K562 (cell line): ENCODE results near the gene TTC39A. TPM values are rescaled to one million over a fixed set of nuclear protein-coding genes. Genes with fewer than 3 reads are reported as not detected.

Experiments
- CBX2 ChIP-seq: fragments of 200-600 bp; sonication (generic); IDR thresholded peaks from one replicate; pipeline ENCODE4 v1.6.1; 2012; ENCODE audit warnings: mild to moderate bottlenecking, low read length, inconsistent platforms; ENCODE audit not compliant: insufficient read depth, poor library complexity, severe bottlenecking
- FIP1L1 ChIP-seq: fragments of 200-400 bp; formaldehyde crosslinking; IDR thresholded peaks from 2 replicates; pipeline ENCODE4 v1.6.1; 2018; ENCODE audit warnings: mild to moderate bottlenecking, low read depth, low read length; ENCODE audit not compliant: poor library complexity, severe bottlenecking
- KAT2B ChIP-seq: IDR thresholded peaks from one replicate; pipeline ENCODE4 v1.6.1; 2012; ENCODE audit warnings: low read depth, mild to moderate bottlenecking, control low read depth, inconsistent platforms, low read length, moderate library complexity
- KDM1A ChIP-seq, 2 experiments: fragments of 450-650 bp; IDR thresholded peaks; 2 replicates each; pipeline ENCODE4 v1.6.1; 2016; ENCODE audit warnings: mild to moderate bottlenecking in 2 of 2
- POLR2H ChIP-seq: IDR thresholded peaks from 2 replicates; pipeline ENCODE4 v1.6.1; 2016; ENCODE audit warnings: missing genetic modification characterization, low read depth, mild to moderate bottlenecking, control low read depth, missing compliant biosample characterization, moderate library complexity
- SMAD2 ChIP-seq: fragments of 150-350 bp; IDR thresholded peaks from 2 replicates; pipeline ENCODE4 v1.6.1; 2014; ENCODE audit warnings: low read depth, mild to moderate bottlenecking, low read length
- ZNF12 ChIP-seq: sonication (generic); formaldehyde crosslinking; IDR thresholded peaks from 2 replicates; pipeline ENCODE4 v1.4.0; 2020; ENCODE audit warnings: mild to moderate bottlenecking, missing genetic modification reagents
- ZNF436 ChIP-seq: fragments of 250-450, 450-650 bp; sonication (Bioruptor Pico); formaldehyde crosslinking; IDR thresholded peaks from 2 replicates; pipeline ENCODE4 v1.7.0; 2020; ENCODE audit warnings: mild to moderate bottlenecking
- polyA plus RNA-seq, 8 experiments: library from polyadenylated mRNA; depleted of rRNA in 4 of 8; stranded (reverse) in 5 of 8; unstranded in 3 of 8; fragments of >200 nt; fragmentation: Nextera tagmentation in 2 of 8; fragmentation: Illumina TruSeq in 1 of 8; extraction: Ambion mirVana in 2 of 8; extraction: Trizol in 1 of 8; gene quantifications; 2 replicates each; pipeline versions ENCODE4 v1.2.1 to v1.2.3, GENCODE V29; 2011 to 2014; ENCODE audit warnings: inconsistent platforms in 1 of 8, missing spikeins in 1 of 8
- total RNA-seq, 7 experiments: library from RNA; depleted of rRNA in 6 of 7; stranded (reverse); fragments of >200 nt in 6 of 7; fragmentation: Illumina TruSeq in 2 of 7; extraction: Trizol in 2 of 7; gene quantifications; 2 replicates each; pipeline versions ENCODE4 v1.2.1 to v1.2.3, GENCODE V29; 2011 to 2021; ENCODE audit warnings: low replicate concordance in 1 of 7
- TF ChIP-seq, protein P1 (sequence below): fragments of 250-450 bp; sonication (Bioruptor Pico); IDR thresholded peaks from 2 replicates; pipeline ENCODE4 v1.4.0; 2020; ENCODE audit warnings: mild to moderate bottlenecking, moderate library complexity
- TF ChIP-seq, protein P2 (sequence below): conservative IDR thresholded peaks from 2 replicates; pipeline ENCODE4 v1.6.1; 2011; ENCODE audit warnings: low read depth, mild to moderate bottlenecking, low read length; ENCODE audit not compliant: control insufficient read depth
- TF ChIP-seq, protein P3 (sequence below): fragments of 450-650 bp; formaldehyde crosslinking; conservative IDR thresholded peaks from 2 replicates; pipeline ENCODE4 v1.4.0; 2022; ENCODE audit warnings: mild to moderate bottlenecking, missing genetic modification characterization
- TF ChIP-seq, protein P4 (sequence below): fragments of 200-600 bp; sonication (generic); IDR thresholded peaks from one replicate; pipeline ENCODE4 v1.6.1; 2012; ENCODE audit warnings: mild to moderate bottlenecking, low read depth, low read length, inconsistent platforms

Gene TTC39A
- total and polyA plus RNA-seq, 9 of the 15 experiments (the other 6 are each of a cell fraction or from before 2014, with no cell fraction given): 0.18 to 0.82 (median 0.35) TPM

DNA sequence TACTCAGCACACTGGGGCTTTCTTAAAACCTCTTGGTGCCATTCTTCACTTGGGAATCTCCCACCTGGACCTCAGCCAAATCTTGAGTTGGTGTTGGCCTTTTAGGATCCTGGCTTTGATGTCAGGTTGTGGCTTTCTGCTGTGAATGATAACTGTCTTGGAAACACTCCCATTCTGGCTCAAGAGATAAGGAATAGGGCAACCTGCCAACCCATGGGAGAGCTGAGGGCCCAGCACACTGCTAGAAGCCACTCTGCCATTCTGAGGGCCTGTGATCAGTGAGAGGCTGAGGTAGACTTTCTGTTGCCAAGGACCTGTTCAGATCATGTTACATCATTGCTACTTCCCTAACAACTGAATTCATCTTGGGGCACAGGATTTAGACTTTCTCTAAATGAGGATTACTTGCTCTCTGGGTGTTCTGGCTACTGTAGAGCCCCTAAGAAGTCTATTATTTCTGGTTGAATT is 45.8 kb downstream of the TTC39A start (continued):
- TF ChIP-seq, protein P1, sequence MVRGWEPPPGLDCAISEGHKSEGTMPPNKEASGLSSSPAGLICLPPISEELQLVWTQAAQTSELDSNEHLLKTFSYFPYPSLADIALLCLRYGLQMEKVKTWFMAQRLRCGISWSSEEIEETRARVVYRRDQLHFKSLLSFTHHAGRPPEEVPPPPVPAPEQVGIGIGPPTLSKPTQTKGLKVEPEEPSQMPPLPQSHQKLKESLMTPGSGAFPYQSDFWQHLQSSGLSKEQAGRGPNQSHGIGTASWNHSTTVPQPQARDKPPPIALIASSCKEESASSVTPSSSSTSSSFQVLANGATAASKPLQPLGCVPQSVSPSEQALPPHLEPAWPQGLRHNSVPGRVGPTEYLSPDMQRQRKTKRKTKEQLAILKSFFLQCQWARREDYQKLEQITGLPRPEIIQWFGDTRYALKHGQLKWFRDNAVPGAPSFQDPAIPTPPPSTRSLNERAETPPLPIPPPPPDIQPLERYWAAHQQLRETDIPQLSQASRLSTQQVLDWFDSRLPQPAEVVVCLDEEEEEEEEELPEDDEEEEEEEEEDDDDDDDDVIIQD (CRISPR knock-in tag): no peak
- TF ChIP-seq SMAD2 (no peak), KAT2B (no peak), CBX2 (no peak), FIP1L1 (no peak), POLR2H (tag) (no peak), ZNF12 (no peak), ZNF436 (CRISPR knock-in tag) (no peak), KDM1A (IDR thresholded peaks at IDR 0.05) (peak; percentile 95 to 96)
- TF ChIP-seq, protein P2, sequence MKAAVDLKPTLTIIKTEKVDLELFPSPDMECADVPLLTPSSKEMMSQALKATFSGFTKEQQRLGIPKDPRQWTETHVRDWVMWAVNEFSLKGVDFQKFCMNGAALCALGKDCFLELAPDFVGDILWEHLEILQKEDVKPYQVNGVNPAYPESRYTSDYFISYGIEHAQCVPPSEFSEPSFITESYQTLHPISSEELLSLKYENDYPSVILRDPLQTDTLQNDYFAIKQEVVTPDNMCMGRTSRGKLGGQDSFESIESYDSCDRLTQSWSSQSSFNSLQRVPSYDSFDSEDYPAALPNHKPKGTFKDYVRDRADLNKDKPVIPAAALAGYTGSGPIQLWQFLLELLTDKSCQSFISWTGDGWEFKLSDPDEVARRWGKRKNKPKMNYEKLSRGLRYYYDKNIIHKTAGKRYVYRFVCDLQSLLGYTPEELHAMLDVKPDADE: no peak
- TF ChIP-seq, protein P3, sequence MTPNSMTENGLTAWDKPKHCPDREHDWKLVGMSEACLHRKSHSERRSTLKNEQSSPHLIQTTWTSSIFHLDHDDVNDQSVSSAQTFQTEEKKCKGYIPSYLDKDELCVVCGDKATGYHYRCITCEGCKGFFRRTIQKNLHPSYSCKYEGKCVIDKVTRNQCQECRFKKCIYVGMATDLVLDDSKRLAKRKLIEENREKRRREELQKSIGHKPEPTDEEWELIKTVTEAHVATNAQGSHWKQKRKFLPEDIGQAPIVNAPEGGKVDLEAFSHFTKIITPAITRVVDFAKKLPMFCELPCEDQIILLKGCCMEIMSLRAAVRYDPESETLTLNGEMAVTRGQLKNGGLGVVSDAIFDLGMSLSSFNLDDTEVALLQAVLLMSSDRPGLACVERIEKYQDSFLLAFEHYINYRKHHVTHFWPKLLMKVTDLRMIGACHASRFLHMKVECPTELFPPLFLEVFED (CRISPR knock-in tag): no peak; the same call in 1 of the 2 replicates
- TF ChIP-seq, protein P4, sequence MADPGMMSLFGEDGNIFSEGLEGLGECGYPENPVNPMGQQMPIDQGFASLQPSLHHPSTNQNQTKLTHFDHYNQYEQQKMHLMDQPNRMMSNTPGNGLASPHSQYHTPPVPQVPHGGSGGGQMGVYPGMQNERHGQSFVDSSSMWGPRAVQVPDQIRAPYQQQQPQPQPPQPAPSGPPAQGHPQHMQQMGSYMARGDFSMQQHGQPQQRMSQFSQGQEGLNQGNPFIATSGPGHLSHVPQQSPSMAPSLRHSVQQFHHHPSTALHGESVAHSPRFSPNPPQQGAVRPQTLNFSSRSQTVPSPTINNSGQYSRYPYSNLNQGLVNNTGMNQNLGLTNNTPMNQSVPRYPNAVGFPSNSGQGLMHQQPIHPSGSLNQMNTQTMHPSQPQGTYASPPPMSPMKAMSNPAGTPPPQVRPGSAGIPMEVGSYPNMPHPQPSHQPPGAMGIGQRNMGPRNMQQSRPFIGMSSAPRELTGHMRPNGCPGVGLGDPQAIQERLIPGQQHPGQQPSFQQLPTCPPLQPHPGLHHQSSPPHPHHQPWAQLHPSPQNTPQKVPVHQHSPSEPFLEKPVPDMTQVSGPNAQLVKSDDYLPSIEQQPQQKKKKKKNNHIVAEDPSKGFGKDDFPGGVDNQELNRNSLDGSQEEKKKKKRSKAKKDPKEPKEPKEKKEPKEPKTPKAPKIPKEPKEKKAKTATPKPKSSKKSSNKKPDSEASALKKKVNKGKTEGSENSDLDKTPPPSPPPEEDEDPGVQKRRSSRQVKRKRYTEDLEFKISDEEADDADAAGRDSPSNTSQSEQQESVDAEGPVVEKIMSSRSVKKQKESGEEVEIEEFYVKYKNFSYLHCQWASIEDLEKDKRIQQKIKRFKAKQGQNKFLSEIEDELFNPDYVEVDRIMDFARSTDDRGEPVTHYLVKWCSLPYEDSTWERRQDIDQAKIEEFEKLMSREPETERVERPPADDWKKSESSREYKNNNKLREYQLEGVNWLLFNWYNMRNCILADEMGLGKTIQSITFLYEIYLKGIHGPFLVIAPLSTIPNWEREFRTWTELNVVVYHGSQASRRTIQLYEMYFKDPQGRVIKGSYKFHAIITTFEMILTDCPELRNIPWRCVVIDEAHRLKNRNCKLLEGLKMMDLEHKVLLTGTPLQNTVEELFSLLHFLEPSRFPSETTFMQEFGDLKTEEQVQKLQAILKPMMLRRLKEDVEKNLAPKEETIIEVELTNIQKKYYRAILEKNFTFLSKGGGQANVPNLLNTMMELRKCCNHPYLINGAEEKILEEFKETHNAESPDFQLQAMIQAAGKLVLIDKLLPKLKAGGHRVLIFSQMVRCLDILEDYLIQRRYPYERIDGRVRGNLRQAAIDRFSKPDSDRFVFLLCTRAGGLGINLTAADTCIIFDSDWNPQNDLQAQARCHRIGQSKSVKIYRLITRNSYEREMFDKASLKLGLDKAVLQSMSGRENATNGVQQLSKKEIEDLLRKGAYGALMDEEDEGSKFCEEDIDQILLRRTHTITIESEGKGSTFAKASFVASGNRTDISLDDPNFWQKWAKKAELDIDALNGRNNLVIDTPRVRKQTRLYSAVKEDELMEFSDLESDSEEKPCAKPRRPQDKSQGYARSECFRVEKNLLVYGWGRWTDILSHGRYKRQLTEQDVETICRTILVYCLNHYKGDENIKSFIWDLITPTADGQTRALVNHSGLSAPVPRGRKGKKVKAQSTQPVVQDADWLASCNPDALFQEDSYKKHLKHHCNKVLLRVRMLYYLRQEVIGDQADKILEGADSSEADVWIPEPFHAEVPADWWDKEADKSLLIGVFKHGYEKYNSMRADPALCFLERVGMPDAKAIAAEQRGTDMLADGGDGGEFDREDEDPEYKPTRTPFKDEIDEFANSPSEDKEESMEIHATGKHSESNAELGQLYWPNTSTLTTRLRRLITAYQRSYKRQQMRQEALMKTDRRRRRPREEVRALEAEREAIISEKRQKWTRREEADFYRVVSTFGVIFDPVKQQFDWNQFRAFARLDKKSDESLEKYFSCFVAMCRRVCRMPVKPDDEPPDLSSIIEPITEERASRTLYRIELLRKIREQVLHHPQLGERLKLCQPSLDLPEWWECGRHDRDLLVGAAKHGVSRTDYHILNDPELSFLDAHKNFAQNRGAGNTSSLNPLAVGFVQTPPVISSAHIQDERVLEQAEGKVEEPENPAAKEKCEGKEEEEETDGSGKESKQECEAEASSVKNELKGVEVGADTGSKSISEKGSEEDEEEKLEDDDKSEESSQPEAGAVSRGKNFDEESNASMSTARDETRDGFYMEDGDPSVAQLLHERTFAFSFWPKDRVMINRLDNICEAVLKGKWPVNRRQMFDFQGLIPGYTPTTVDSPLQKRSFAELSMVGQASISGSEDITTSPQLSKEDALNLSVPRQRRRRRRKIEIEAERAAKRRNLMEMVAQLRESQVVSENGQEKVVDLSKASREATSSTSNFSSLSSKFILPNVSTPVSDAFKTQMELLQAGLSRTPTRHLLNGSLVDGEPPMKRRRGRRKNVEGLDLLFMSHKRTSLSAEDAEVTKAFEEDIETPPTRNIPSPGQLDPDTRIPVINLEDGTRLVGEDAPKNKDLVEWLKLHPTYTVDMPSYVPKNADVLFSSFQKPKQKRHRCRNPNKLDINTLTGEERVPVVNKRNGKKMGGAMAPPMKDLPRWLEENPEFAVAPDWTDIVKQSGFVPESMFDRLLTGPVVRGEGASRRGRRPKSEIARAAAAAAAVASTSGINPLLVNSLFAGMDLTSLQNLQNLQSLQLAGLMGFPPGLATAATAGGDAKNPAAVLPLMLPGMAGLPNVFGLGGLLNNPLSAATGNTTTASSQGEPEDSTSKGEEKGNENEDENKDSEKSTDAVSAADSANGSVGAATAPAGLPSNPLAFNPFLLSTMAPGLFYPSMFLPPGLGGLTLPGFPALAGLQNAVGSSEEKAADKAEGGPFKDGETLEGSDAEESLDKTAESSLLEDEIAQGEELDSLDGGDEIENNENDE: no peak
